ENCODE results near the gene GALNT6.

GALNT6 gene

DNA sequence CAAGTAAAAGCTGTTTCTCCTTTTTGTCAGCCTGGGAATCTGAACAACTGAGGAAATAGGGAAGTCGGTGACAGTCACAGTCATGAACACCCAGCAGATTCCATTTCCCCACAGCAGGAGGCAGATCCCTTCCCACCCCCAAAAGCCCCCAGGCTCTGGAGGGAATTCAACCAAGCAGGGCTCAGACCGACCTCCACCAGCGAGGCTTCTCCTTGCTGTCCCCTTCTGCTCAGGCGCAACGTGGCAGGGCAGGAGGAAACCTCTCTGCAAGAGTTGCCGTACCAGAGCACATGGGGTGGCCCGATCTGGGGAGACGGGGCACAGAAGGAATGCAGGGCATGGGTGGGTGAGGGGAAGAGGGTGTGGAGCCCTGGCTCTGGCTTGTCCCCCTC, 319 bp downstream of the GALNT6 start:
- Histone ChIP-seq H3K27ac (no peak overlapping the region), H3K4me3 (ENCODE audit: low read depth, low read length) (peak overlapping the region; percentile 64)

DNA sequence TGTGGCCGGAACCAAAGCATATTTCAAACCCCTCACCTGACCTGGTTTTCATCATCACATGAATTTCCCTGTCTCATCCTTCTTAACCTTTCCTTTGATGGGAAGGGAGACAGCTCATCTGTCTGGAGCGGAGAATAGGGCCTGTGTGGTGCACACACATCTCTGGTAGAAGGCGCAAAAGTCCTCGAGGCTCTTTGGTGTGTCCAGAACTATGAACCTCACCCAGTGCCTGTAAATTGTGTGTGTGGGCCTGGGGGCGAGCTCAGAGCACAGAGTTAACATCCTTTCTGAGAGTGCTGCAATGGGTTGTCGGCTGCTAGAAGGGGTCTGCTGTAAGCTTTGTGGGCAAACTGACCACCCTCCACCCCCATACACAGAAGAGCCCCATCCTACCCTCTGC, 749 bp downstream of the GALNT6 start:
- no peak overlapping the region for H3K9ac ChIP-seq
- no peaks in the 10 kb centered on the region for H3K36me3 ChIP-seq (ENCODE audit: control insufficient read depth, insufficient read depth, low read length)
- TF ChIP-seq, protein P1, sequence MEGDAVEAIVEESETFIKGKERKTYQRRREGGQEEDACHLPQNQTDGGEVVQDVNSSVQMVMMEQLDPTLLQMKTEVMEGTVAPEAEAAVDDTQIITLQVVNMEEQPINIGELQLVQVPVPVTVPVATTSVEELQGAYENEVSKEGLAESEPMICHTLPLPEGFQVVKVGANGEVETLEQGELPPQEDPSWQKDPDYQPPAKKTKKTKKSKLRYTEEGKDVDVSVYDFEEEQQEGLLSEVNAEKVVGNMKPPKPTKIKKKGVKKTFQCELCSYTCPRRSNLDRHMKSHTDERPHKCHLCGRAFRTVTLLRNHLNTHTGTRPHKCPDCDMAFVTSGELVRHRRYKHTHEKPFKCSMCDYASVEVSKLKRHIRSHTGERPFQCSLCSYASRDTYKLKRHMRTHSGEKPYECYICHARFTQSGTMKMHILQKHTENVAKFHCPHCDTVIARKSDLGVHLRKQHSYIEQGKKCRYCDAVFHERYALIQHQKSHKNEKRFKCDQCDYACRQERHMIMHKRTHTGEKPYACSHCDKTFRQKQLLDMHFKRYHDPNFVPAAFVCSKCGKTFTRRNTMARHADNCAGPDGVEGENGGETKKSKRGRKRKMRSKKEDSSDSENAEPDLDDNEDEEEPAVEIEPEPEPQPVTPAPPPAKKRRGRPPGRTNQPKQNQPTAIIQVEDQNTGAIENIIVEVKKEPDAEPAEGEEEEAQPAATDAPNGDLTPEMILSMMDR (IDR thresholded peaks at IDR 0.05), result no peak
- H3K27me3 ChIP-seq (ENCODE audit: control insufficient read depth, insufficient read depth, low read length), result no peaks in the 10 kb centered on the region
- no peaks in the 10 kb centered on the region for H3K9me3 ChIP-seq (ENCODE audit: control insufficient read depth, low read length)
- H3K27ac ChIP-seq, result no peak overlapping the region
- H2AFZ ChIP-seq, result peak overlapping the region; percentile 97
- H3K4me2 ChIP-seq (ENCODE audit: low read length), result no peak overlapping the region
- H3K79me2 ChIP-seq, result no peaks in the 10 kb centered on the region
- no peak overlapping the region for H3K4me3 ChIP-seq (ENCODE audit: low read depth, low read length)
- peaks cover 14% of the 10 kb centered on the region for H3K4me1 ChIP-seq

More for the DNA sequence above, 319 bp downstream of the GALNT6 start:
- H3K79me2 ChIP-seq, result no peaks in the 10 kb centered on the region
- peak overlapping the region; percentile 97 for H2AFZ ChIP-seq
- peaks cover 14% of the 10 kb centered on the region for H3K4me1 ChIP-seq
- TF ChIP-seq, protein P1 (IDR thresholded peaks at IDR 0.05), result no peak
- H3K9me3 ChIP-seq (ENCODE audit: control insufficient read depth, low read length), result no peaks in the 10 kb centered on the region
- H3K36me3 ChIP-seq (ENCODE audit: control insufficient read depth, insufficient read depth, low read length), result no peaks in the 10 kb centered on the region
- H3K9ac ChIP-seq, result no peak overlapping the region
- H3K27me3 ChIP-seq (ENCODE audit: control insufficient read depth, insufficient read depth, low read length), result no peaks in the 10 kb centered on the region
- peak overlapping the region; percentile 57 for H3K4me2 ChIP-seq (ENCODE audit: low read length)

DNA sequence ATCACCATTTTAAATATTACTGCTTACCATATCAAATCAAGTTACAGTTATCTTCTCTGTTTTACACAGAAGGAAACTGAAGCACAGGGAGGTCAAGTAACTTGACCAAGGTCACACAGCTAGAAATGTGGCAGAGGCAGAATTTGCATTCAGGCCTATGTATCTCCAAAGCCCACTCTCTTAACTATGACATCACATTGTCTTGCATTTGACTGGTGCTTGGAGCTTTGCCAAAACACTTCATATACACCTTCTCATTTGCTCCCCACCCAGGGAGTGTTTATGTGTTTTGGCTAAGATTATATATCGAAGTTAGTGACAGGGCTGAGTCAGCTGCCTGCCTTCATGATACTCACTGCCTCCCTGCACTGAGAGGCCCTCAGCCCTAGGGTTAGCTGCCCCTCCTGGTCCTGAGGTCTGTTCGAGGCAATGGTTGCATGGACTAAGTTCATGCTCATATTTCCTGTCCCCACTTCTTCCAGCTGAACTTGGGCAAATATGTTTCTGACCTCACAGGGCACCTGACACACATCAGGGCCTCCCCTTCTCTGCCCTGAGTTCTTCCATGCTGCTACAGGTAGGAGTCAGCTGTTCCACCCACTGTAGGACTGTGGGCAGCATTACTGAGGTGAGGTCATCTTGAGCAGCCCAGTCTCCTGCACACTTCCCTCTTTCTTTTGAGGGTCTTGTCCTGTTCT, 1.8 kb downstream of the GALNT6 start:
- no peak overlapping the region for H3K27ac ChIP-seq
- H3K79me2 ChIP-seq, result no peaks in the 10 kb centered on the region
- H3K4me2 ChIP-seq (ENCODE audit: low read length), result no peak overlapping the region
- TF ChIP-seq, protein P1 (IDR thresholded peaks at IDR 0.05), result no peak
- H3K36me3 ChIP-seq (ENCODE audit: control insufficient read depth, insufficient read depth, low read length), result no peaks in the 10 kb centered on the region
- no peak overlapping the region for H3K4me3 ChIP-seq (ENCODE audit: low read depth, low read length)
- H2AFZ ChIP-seq, result no peak overlapping the region
- no peaks in the 10 kb centered on the region for H3K9me3 ChIP-seq (ENCODE audit: control insufficient read depth, low read length)
- H3K9ac ChIP-seq, result no peak overlapping the region
- H3K27me3 ChIP-seq (ENCODE audit: control insufficient read depth, insufficient read depth, low read length), result no peaks in the 10 kb centered on the region
- peaks cover 14% of the 10 kb centered on the region for H3K4me1 ChIP-seq

DNA sequence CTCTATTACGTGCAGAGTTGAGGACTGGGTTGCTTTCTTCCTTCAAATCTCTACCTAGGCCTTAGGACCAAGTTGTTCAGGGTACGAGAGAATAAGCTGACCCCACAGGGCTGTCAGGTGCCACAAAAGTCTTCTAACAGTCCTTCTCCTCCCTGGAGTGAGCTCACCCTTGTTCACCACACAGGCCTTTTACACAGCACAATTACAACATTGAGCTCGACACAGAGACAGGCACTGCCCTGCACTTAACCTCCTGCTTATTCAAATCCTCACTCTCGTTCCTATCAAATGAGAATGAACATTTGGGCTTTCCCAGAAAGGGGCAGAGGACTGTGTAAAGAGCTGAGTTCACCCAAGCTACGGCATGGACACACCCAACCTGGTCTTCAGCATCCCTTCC, 2.4 kb downstream of the GALNT6 start:
- peak overlapping the region; percentile 61 for H2AFZ ChIP-seq
- H3K79me2 ChIP-seq, result no peaks in the 10 kb centered on the region
- no peak overlapping the region for H3K4me3 ChIP-seq (ENCODE audit: low read depth, low read length)
- H3K9ac ChIP-seq, result no peak overlapping the region
- H3K27ac ChIP-seq, result peak overlapping the region; percentile 39
- H3K4me2 ChIP-seq (ENCODE audit: low read length), result no peak overlapping the region
- H3K36me3 ChIP-seq (ENCODE audit: control insufficient read depth, insufficient read depth, low read length), result no peaks in the 10 kb centered on the region
- TF ChIP-seq, protein P1 (IDR thresholded peaks at IDR 0.05), result no peak
- no peaks in the 10 kb centered on the region for H3K9me3 ChIP-seq (ENCODE audit: control insufficient read depth, low read length)
- no peaks in the 10 kb centered on the region for H3K27me3 ChIP-seq (ENCODE audit: control insufficient read depth, insufficient read depth, low read length)
- H3K4me1 ChIP-seq, result peaks cover 17% of the 10 kb centered on the region
